H9 (cell line): ENCODE measurements around the gene PODNL1. TPM values are rescaled to one million over a fixed set of nuclear protein-coding genes. Genes with fewer than 3 reads are reported as not detected.
"Not testable (repeated sequence)": the region's sequence is repeated elsewhere in the genome, so short reads cannot be mapped to it uniquely, and the experiment has no call there.

Source experiments
- DNase-seq: peaks from one replicate; pipeline ENCODE4 v3.0.0-alpha.2; 2017
- H2AFZ ChIP-seq: one replicate; pipeline ENCODE4 v1.6.1; 2013; ENCODE audit warnings: mild to moderate bottlenecking, low read length, control low read depth, moderate library complexity
- H2AK5ac ChIP-seq: 2 replicates; pipeline ENCODE4 v1.6.1; 2013; ENCODE audit warnings: low read length, control low read depth, mixed read lengths; ENCODE audit not compliant: insufficient read length
- H2BK120ac ChIP-seq: one replicate; pipeline ENCODE4 v1.6.1; 2013; ENCODE audit warnings: low read depth, mild to moderate bottlenecking, low read length, control low read depth, inconsistent platforms; ENCODE audit not compliant: poor library complexity, severe bottlenecking
- H2BK12ac ChIP-seq: 2 replicates; pipeline ENCODE4 v1.6.1; 2013; ENCODE audit warnings: low read length, control low read depth, mixed read lengths, low read depth; ENCODE audit not compliant: insufficient read length
- H2BK15ac ChIP-seq: 2 replicates; pipeline ENCODE4 v1.6.1; 2013; ENCODE audit warnings: low read depth, low read length, control low read depth
- H2BK20ac ChIP-seq: one replicate; pipeline ENCODE4 v1.6.1; 2013; ENCODE audit warnings: low read depth, mild to moderate bottlenecking, low read length, control low read depth, inconsistent platforms; ENCODE audit not compliant: poor library complexity, severe bottlenecking
- H2BK5ac ChIP-seq: 2 replicates; pipeline ENCODE4 v1.6.1; 2013; ENCODE audit warnings: low read length, control low read depth, mixed read lengths; ENCODE audit not compliant: insufficient read length
- H3K14ac ChIP-seq: 2 replicates; pipeline ENCODE4 v1.6.1; 2013; ENCODE audit warnings: low read length, control low read depth; ENCODE audit not compliant: insufficient read depth
- H3K18ac ChIP-seq: 2 replicates; pipeline ENCODE4 v1.6.1; 2013; ENCODE audit warnings: low read depth, mild to moderate bottlenecking, mixed read lengths, low read length, control low read depth; ENCODE audit not compliant: insufficient read length
- H3K23ac ChIP-seq: 2 replicates; pipeline ENCODE4 v1.6.1; 2013; ENCODE audit warnings: low read length, control low read depth, mixed read lengths, low read depth; ENCODE audit not compliant: insufficient read length
- H3K23me2 ChIP-seq: 2 replicates; pipeline ENCODE4 v1.6.1; 2013; ENCODE audit warnings: low read depth, mild to moderate bottlenecking, mixed read lengths, low read length, control low read depth; ENCODE audit not compliant: insufficient read length, poor library complexity, severe bottlenecking
- H3K27ac ChIP-seq: 2 replicates; pipeline ENCODE4 v1.5.1; 2013; ENCODE audit warnings: low read length, control low read depth, mixed read lengths, low read depth; ENCODE audit not compliant: insufficient read length
- H3K27me3 ChIP-seq: 2 replicates; pipeline ENCODE4 v1.6.1; 2013; ENCODE audit warnings: low read length, control low read depth, inconsistent platforms; ENCODE audit not compliant: insufficient read depth
- H3K4ac ChIP-seq: 2 replicates; pipeline ENCODE4 v1.6.1; 2013; ENCODE audit warnings: low read depth, mild to moderate bottlenecking, control low read depth, inconsistent platforms, low read length, moderate library complexity
- H3K4me1 ChIP-seq: 2 replicates; pipeline ENCODE4 v1.6.1; 2013; ENCODE audit warnings: low read length, control low read depth, inconsistent platforms; ENCODE audit not compliant: insufficient read depth
- H3K4me2 ChIP-seq: 2 replicates; pipeline ENCODE4 v1.6.1; 2013; ENCODE audit warnings: low read length, control low read depth, mixed read lengths; ENCODE audit not compliant: insufficient read length, insufficient read depth
- H3K56ac ChIP-seq: 2 replicates; pipeline ENCODE4 v1.6.1; 2013; ENCODE audit warnings: low read depth, mild to moderate bottlenecking, mixed read lengths, low read length, control low read depth; ENCODE audit not compliant: insufficient read length
- H3K79me1 ChIP-seq: 2 replicates; pipeline ENCODE4 v1.6.1; 2013; ENCODE audit warnings: low read depth, mild to moderate bottlenecking, moderate library complexity, low read length, control low read depth, inconsistent platforms; ENCODE audit not compliant: insufficient read depth, poor library complexity, severe bottlenecking
- H3K79me2 ChIP-seq: 2 replicates; pipeline ENCODE4 v1.6.1; 2013; ENCODE audit warnings: low read length, control low read depth, inconsistent platforms; ENCODE audit not compliant: insufficient read depth
- H3K9ac ChIP-seq: 2 replicates; pipeline ENCODE4 v1.6.1; 2013; ENCODE audit warnings: low read length, control low read depth, mixed read lengths; ENCODE audit not compliant: insufficient read length; ENCODE audit errors: extremely low read depth
- H3K9me3 ChIP-seq: one replicate; pipeline ENCODE4 v1.6.1; 2013; ENCODE audit warnings: low read depth, low read length, inconsistent platforms; ENCODE audit not compliant: control insufficient read depth
- H3T11ph ChIP-seq: one replicate; pipeline ENCODE4 v1.6.1; 2013; ENCODE audit warnings: mild to moderate bottlenecking, low read length, control low read depth, inconsistent platforms
- H4K20me1 ChIP-seq: one replicate; pipeline ENCODE4 v1.6.1; 2013; ENCODE audit not compliant: control insufficient read depth, insufficient read length, insufficient read depth
- H4K5ac ChIP-seq: 2 replicates; pipeline ENCODE4 v1.6.1; 2013; ENCODE audit warnings: low read depth, mild to moderate bottlenecking, mixed read lengths, low read length, control low read depth; ENCODE audit not compliant: insufficient read length
- H4K8ac ChIP-seq: replicated peaks from 2 replicates; pipeline ENCODE4 v1.6.1; 2013; ENCODE audit warnings: low read length, control low read depth, mixed read lengths, low read depth; ENCODE audit not compliant: insufficient read length
- H4K91ac ChIP-seq: 2 replicates; pipeline ENCODE4 v1.6.1; 2013; ENCODE audit warnings: low read depth, mild to moderate bottlenecking, moderate library complexity, mixed read lengths, low read length, control low read depth; ENCODE audit not compliant: insufficient read length
- H3K27ac Mint-ChIP-seq, 3 experiments: 2 replicates in 2 of 3; 3 replicates in 1 of 3; pipeline ENCODE4 v1.8.0; 2020 to 2021; ENCODE audit warnings: mixed read lengths in 3 of 3, mild to moderate bottlenecking in 1 of 3, moderate library complexity in 1 of 3
- H3K27me3 Mint-ChIP-seq: 2 replicates; pipeline ENCODE4 v1.8.0; 2021; ENCODE audit warnings: low read depth, mild to moderate bottlenecking, moderate library complexity, mixed read lengths
- H3K36me3 Mint-ChIP-seq, 3 experiments: 2 replicates in 2 of 3; 3 replicates in 1 of 3; pipeline ENCODE4 v1.8.0; 2020 to 2021; ENCODE audit warnings: low read depth in 3 of 3, mixed read lengths in 3 of 3; ENCODE audit not compliant: insufficient read depth in 1 of 3
- H3K4me1 Mint-ChIP-seq, 2 experiments: 2 replicates each; pipeline ENCODE4 v1.8.0; 2020; ENCODE audit warnings: mixed read lengths in 2 of 2
- H3K4me3 Mint-ChIP-seq, 2 experiments: 2 replicates in 1 of 2; 3 replicates in 1 of 2; pipeline ENCODE4 v1.8.0; 2020 to 2021; ENCODE audit warnings: mild to moderate bottlenecking in 2 of 2, mixed read lengths in 2 of 2, moderate library complexity in 1 of 2
- H3K9me3 Mint-ChIP-seq, 2 experiments: 2 replicates in 1 of 2; 3 replicates in 1 of 2; pipeline ENCODE4 v1.8.0; 2020; ENCODE audit warnings: mild to moderate bottlenecking in 2 of 2, mixed read lengths in 2 of 2, moderate library complexity in 1 of 2
- WGBS: extraction: QIAGEN DNeasy Blood & Tissue Kit; methylation state at CpG from one replicate; pipeline ENCODE4 v1.1.7; 2013; ENCODE audit warnings: missing lambda C conversion rate, low lambda C conversion rate, mixed read lengths; ENCODE audit not compliant: insufficient read length; ENCODE audit errors: extremely low coverage; 5-methylcytosine and 5-hydroxymethylcytosine counted together
- total RNA-seq: library from RNA; stranded (reverse); gene quantifications from 2 replicates; pipeline ENCODE4 v1.2.1, GENCODE V29; 2021
- TF ChIP-seq, protein P1 (sequence below): fragments of 200-600 bp; sonication (generic); conservative IDR thresholded peaks from 3 replicates; pipeline ENCODE4 v1.8.0; 2021; ENCODE audit warnings: antibody characterized with exemption, mild to moderate bottlenecking

The PODNL1 gene
- total RNA-seq, 1 experiment from 2014 or later, result 0.68 TPM

DNA sequence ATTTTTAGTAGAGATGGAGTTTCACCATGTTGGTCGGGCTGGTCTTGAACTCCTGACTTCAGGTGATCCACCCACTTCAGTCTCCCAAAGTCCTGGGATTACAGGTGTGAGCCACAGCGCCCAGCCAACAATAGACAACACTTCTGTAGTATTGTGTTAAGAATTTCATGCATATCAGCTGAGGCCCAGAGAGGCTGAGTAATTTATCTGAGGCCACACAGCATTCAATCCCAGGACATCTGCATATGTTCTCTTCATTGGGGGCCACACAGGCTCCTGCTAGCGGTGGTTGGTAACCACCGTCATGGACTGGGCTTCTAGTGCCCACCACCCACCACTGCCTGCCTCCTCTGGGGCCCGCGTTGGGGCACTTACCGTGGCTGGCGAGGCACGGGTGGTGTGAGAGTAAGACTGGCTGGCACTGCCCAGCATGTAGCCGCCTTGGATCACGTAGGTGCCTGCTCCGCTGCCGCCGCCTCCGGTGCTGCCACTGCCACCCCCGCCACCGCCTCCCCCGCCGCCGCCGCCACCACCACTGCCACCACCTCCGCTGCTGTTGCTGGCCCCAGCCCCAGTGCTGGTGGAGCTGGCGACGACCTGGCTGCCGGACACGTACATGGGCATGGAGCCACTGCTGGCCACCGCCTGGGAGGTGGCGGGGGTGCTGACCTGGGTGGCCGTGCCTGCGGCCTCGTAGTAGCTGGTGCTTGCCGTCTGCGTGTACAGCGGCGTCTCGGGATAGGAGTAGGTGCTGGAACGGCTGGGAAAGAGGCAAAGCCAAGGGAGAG, 34.3 kb upstream of the PODNL1 start:
- Histone ChIP-seq H4K5ac (no peak overlapping the region), H2BK20ac (no peak overlapping the region), H2AK5ac (no peak overlapping the region), H3K4me2 (no peak overlapping the region), H3K79me2 (no peaks in the 10 kb centered on the region), H3K9me3 (no peaks in the 10 kb centered on the region), H2BK120ac (no peak overlapping the region), H2BK15ac (no peak overlapping the region), H2AFZ (no peak overlapping the region), H3K27me3 (no peaks in the 10 kb centered on the region), H3K79me1 (no peaks in the 10 kb centered on the region), H3K23me2 (no peaks in the 10 kb centered on the region), H4K91ac (no peak overlapping the region), H3K18ac (no peak overlapping the region), H3K56ac (no peak overlapping the region), H4K20me1 (no peaks in the 10 kb centered on the region), H2BK12ac (no peak overlapping the region), H3T11ph (no peak overlapping the region), H3K9ac (no peak overlapping the region), H3K27ac (no peak overlapping the region), H3K4me1 (no peaks in the 10 kb centered on the region), H3K14ac (no peak overlapping the region), H3K23ac (no peak overlapping the region), H3K4ac (no peak overlapping the region), H2BK5ac (no peak overlapping the region), H4K8ac (no peak overlapping the region)
- no peak overlapping the region for H3K4me3 Mint-ChIP-seq
- H3K27me3 Mint-ChIP-seq, result no peaks in the 10 kb centered on the region
- no CpG with 5 or more reads among the region's 37 CpGs for WGBS
- no peak for DNase-seq
- peaks cover 12 to 60% (median 24%) of the 10 kb centered on the region in 3 experiments for H3K36me3 Mint-ChIP-seq
- no peaks in the 10 kb centered on the region for H3K9me3 Mint-ChIP-seq
- H3K27ac Mint-ChIP-seq, result peak overlapping the region in 1 of 3 experiments; percentile 13; a peak in 1 of 7 replicates
- TF ChIP-seq, protein P1, sequence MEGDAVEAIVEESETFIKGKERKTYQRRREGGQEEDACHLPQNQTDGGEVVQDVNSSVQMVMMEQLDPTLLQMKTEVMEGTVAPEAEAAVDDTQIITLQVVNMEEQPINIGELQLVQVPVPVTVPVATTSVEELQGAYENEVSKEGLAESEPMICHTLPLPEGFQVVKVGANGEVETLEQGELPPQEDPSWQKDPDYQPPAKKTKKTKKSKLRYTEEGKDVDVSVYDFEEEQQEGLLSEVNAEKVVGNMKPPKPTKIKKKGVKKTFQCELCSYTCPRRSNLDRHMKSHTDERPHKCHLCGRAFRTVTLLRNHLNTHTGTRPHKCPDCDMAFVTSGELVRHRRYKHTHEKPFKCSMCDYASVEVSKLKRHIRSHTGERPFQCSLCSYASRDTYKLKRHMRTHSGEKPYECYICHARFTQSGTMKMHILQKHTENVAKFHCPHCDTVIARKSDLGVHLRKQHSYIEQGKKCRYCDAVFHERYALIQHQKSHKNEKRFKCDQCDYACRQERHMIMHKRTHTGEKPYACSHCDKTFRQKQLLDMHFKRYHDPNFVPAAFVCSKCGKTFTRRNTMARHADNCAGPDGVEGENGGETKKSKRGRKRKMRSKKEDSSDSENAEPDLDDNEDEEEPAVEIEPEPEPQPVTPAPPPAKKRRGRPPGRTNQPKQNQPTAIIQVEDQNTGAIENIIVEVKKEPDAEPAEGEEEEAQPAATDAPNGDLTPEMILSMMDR, result no peak
- peaks cover 8 to 9% of the 10 kb centered on the region in 2 experiments for H3K4me1 Mint-ChIP-seq

DNA sequence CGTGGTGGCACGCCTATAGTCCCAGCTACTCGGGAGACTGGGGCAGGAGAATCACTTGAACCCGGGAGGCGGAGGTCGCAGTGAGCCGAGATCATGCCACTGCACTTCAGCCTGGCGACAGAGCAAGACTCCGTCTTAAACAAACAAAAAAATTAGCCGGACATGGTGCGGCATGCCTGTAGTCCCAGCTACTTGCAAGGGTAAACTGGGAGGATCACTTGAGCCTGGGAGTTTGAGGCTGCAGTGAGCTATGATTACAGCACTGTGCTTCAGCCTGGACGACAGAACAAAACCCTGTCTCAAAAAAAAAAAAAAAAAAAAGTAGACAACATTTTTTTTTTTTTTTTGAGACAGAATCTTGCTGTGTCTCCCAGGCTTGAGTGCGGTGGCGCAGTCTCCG, 33.7 kb upstream of the PODNL1 start:
- not testable (repeated sequence) for H3K4me3 Mint-ChIP-seq, H3K9me3 Mint-ChIP-seq, H3K14ac ChIP-seq, H3K4me1 ChIP-seq, H4K20me1 ChIP-seq, DNase-seq, H4K91ac ChIP-seq, H3K56ac ChIP-seq, H2BK15ac ChIP-seq, H3K9ac ChIP-seq, H2BK5ac ChIP-seq, H3K23me2 ChIP-seq, H3K79me1 ChIP-seq, H2AK5ac ChIP-seq, H3K23ac ChIP-seq, H3K4me2 ChIP-seq, H3K9me3 ChIP-seq, H3K27me3 ChIP-seq, H3K27me3 Mint-ChIP-seq, H3K4ac ChIP-seq, H3K27ac ChIP-seq, H2BK20ac ChIP-seq, H4K8ac ChIP-seq, H3K4me1 Mint-ChIP-seq, H3K27ac Mint-ChIP-seq, H2BK120ac ChIP-seq, H3K18ac ChIP-seq, H2BK12ac ChIP-seq, H4K5ac ChIP-seq, H3T11ph ChIP-seq, H2AFZ ChIP-seq, H3K79me2 ChIP-seq
- no CpG with 5 or more reads among the region's 15 CpGs for WGBS
- H3K36me3 Mint-ChIP-seq, result peaks cover 14 to 62% (median 24%) of the 10 kb centered on the region in 3 experiments
